BLaER1 treated with 17β-estradiol and CSF1 and Interleukin-3, amounts not matched to agents 10 nM and 100 nM (cell line): ENCODE data around the gene REEP3.

Source experiments
- H3K27ac ChIP-seq, 11 experiments: shearing (Covaris generic); formaldehyde crosslinking; 2 replicates each; pipeline ENCODE4 v1.8.1; 2022
- H3K27me3 ChIP-seq, 11 experiments: shearing (Covaris generic); formaldehyde crosslinking; 2 replicates each; pipeline ENCODE4 v1.8.1; 2022
- H3K36me3 ChIP-seq, 11 experiments: shearing (Covaris generic); formaldehyde crosslinking; 2 replicates each; pipeline ENCODE4 v1.8.1; 2022
- H3K4me1 ChIP-seq, 10 experiments: shearing (Covaris generic); formaldehyde crosslinking; 2 replicates each; pipeline ENCODE4 v1.8.1; 2022
- H3K4me2 ChIP-seq, 11 experiments: shearing (Covaris generic); formaldehyde crosslinking; 2 replicates each; pipeline ENCODE4 v1.8.1; 2022
- H3K4me3 ChIP-seq, 10 experiments: shearing (Covaris generic); formaldehyde crosslinking; 2 replicates each; pipeline ENCODE4 v1.8.1; 2022
- H3K9ac ChIP-seq, 11 experiments: shearing (Covaris generic); formaldehyde crosslinking; 2 replicates each; pipeline ENCODE4 v1.8.1; 2022
- H3K9me3 ChIP-seq, 11 experiments: shearing (Covaris generic); formaldehyde crosslinking; replicated peaks in 1 of 11; 2 replicates each; pipeline ENCODE4 v1.8.1; 2022
- H4K20me1 ChIP-seq, 11 experiments: shearing (Covaris generic); formaldehyde crosslinking; 2 replicates each; pipeline ENCODE4 v1.8.1; 2022
- Cebpa-rat ChIP-seq, 11 experiments: shearing (Covaris generic); IDR thresholded peaks; 2 replicates each; pipeline ENCODE4 v1.8.1; 2022

REEP3 gene

GRCh38 chr10:63608511-63608910 is 87.3 kb downstream of the REEP3 start:
- Histone ChIP-seq H3K27ac (no peak overlapping the region), H3K4me3 (no peak overlapping the region), H3K36me3 (peaks cover 0 to 28% (median 12%) of the 10 kb centered on the region in 11 experiments; a peak in 15 of 22 replicates), H4K20me1 (no peaks in the 10 kb centered on the region), H3K9ac (no peak overlapping the region), H3K4me2 (no peak overlapping the region), H3K4me1 (no peaks in the 10 kb centered on the region), H3K27me3 (no peaks in the 10 kb centered on the region), H3K9me3 (no peaks in the 10 kb centered on the region)
- TF ChIP-seq Cebpa-rat (IDR thresholded peaks at IDR 0.05) = no peak

DNA sequence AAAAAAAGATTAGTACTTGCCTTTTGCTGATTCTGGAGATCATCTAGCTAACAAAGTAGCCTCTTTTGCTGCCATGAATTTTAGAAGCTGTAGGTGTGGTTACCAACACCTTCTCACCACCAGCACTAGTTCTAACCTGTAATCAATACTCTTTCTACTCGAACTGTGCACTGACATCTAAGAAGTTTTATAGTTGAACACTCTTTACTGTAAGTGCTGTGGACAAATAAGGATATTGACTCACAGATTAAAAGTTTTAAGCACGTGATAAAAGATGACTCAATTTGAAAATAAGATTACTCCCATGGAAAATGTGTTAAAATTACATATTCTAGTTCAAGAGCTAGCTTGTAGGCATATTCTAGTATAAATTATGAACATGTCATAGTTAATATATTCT is 89.9 kb downstream of the REEP3 start:
- Histone ChIP-seq H3K9ac (no peak overlapping the region), H3K27ac (no peak overlapping the region), H4K20me1 (no peaks in the 10 kb centered on the region), H3K4me1 (no peaks in the 10 kb centered on the region), H3K36me3 (peaks cover 0 to 28% (median 18%) of the 10 kb centered on the region in 11 experiments; a peak in 16 of 22 replicates), H3K4me3 (no peak overlapping the region), H3K27me3 (no peaks in the 10 kb centered on the region), H3K9me3 (no peaks in the 10 kb centered on the region), H3K4me2 (no peak overlapping the region)
- no peak for TF ChIP-seq Cebpa-rat (IDR thresholded peaks at IDR 0.05)

GRCh38 chr10:63614371-63614891 is 93.2 kb downstream of the REEP3 start:
- H3K9ac ChIP-seq = no peak overlapping the region
- no peaks in the 10 kb centered on the region for H3K4me1 ChIP-seq
- no peak for TF ChIP-seq Cebpa-rat (IDR thresholded peaks at IDR 0.05)
- H4K20me1 ChIP-seq = no peaks in the 10 kb centered on the region
- H3K4me2 ChIP-seq = no peak overlapping the region
- no peaks in the 10 kb centered on the region for H3K27me3 ChIP-seq
- H3K9me3 ChIP-seq = no peaks in the 10 kb centered on the region
- peaks cover 10 to 39% (median 31%) of the 10 kb centered on the region in 11 experiments for H3K36me3 ChIP-seq
- no peak overlapping the region for H3K27ac ChIP-seq
- H3K4me3 ChIP-seq = no peak overlapping the region

- Histone ChIP-seq H3K27ac (no peak overlapping the region), H3K27me3 (no peaks in the 10 kb centered on the region), H3K9ac (no peak overlapping the region), H3K9me3 (no peaks in the 10 kb centered on the region), H3K4me3 (no peak overlapping the region), H3K36me3 (peaks cover 22 to 61% (median 32%) of the 10 kb centered on the region in 11 experiments), H3K4me2 (no peak overlapping the region), H3K4me1 (no peaks in the 10 kb centered on the region), H4K20me1 (no peaks in the 10 kb centered on the region)
- no peak for TF ChIP-seq Cebpa-rat (IDR thresholded peaks at IDR 0.05)
Measured at GRCh38 chr10:63618552-63618951, 97.4 kb downstream of the REEP3 start.

DNA sequence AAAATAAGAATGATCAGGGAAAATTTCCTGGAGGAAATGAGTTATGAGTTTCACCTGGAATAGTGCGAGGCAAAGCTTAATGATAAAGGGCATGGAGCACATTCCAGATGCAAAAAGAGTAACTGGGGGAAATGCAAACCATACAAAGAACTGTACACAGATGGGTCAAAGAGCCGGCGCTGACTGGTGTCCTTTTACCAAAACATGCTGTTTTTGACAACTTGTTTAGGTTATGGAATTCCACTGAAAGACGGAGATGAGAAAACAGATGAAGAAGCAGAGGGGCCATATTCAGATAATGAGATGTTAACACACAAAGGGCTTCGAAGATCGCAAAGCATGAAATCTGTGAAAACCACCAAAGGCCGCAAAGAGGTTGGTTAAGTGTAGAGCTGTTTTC is 98.2 kb downstream of the REEP3 start:
- H3K4me2 ChIP-seq = no peak overlapping the region
- H4K20me1 ChIP-seq = no peaks in the 10 kb centered on the region
- TF ChIP-seq Cebpa-rat (IDR thresholded peaks at IDR 0.05) = no peak
- no peak overlapping the region for H3K4me3 ChIP-seq
- no peaks in the 10 kb centered on the region for H3K9me3 ChIP-seq
- no peak overlapping the region for H3K27ac ChIP-seq
- no peak overlapping the region for H3K9ac ChIP-seq
- H3K4me1 ChIP-seq = no peaks in the 10 kb centered on the region
- H3K36me3 ChIP-seq = peaks cover 22 to 61% (median 32%) of the 10 kb centered on the region in 11 experiments
- no peaks in the 10 kb centered on the region for H3K27me3 ChIP-seq

- Histone ChIP-seq H3K4me2 (no peak overlapping the region), H3K27me3 (0 out of 22 replicates have a peak, but pooled peaks cover 0 to 6% (median 0%) of the 10 kb centered on the region in 11 experiments), H3K4me1 (peaks cover 6 to 15% (median 7%) of the 10 kb centered on the region in 10 experiments), H3K36me3 (peaks cover 19 to 51% (median 31%) of the 10 kb centered on the region in 11 experiments), H3K27ac (no peak overlapping the region), H3K9ac (no peak overlapping the region), H3K4me3 (no peak overlapping the region), H4K20me1 (no peaks in the 10 kb centered on the region), H3K9me3 (no peaks in the 10 kb centered on the region)
- no peak for TF ChIP-seq Cebpa-rat (IDR thresholded peaks at IDR 0.05)
Measured at GRCh38 chr10:63622097-63622496, 100.9 kb downstream of the REEP3 start.

- Histone ChIP-seq H3K4me1 (peaks cover 19 to 40% (median 31%) of the 10 kb centered on the region in 10 experiments), H3K9ac (no peak overlapping the region), H3K27ac (no peak overlapping the region), H3K4me3 (no peak overlapping the region), H3K9me3 (no peaks in the 10 kb centered on the region), H3K4me2 (no peak overlapping the region), H4K20me1 (peaks cover 0 to 10% (median 0%) of the 10 kb centered on the region in 11 experiments; a peak in 2 of 22 replicates), H3K36me3 (peaks cover 5 to 32% (median 15%) of the 10 kb centered on the region in 11 experiments; a peak in 21 of 22 replicates), H3K27me3 (0 out of 22 replicates have a peak, but pooled peaks cover 0 to 9% (median 0%) of the 10 kb centered on the region in 11 experiments)
- no peak for TF ChIP-seq Cebpa-rat (IDR thresholded peaks at IDR 0.05)
Measured at GRCh38 chr10:63624701-63625100, 103.5 kb downstream of the REEP3 start.

- H3K27ac ChIP-seq = peak overlapping the region in 7 of 11 experiments; percentile 81 to 94 (median 84); a peak in 14 of 22 replicates
- H4K20me1 ChIP-seq = peaks cover 0 to 10% (median 0%) of the 10 kb centered on the region in 11 experiments; a peak in 2 of 22 replicates
- H3K9me3 ChIP-seq = no peaks in the 10 kb centered on the region
- 0 out of 22 replicates have a peak, but pooled peaks cover 0 to 9% (median 0%) of the 10 kb centered on the region in 11 experiments for H3K27me3 ChIP-seq
- H3K36me3 ChIP-seq = peaks cover 0 to 9% (median 5%) of the 10 kb centered on the region in 11 experiments; a peak in 7 of 22 replicates
- H3K4me1 ChIP-seq = peaks cover 34 to 55% (median 48%) of the 10 kb centered on the region in 10 experiments
- H3K9ac ChIP-seq = peak overlapping the region in 4 of 11 experiments; percentile 22 to 88 (median 86); a peak in 6 of 22 replicates
- TF ChIP-seq Cebpa-rat (IDR thresholded peaks at IDR 0.05) = no peak
- H3K4me2 ChIP-seq = peak overlapping the region; percentile 85 to 95 (median 89)
- peak overlapping the region in 4 of 10 experiments; percentile 61 to 73 (median 68); a peak in 6 of 20 replicates for H3K4me3 ChIP-seq
Measured at GRCh38 chr10:63627396-63627795, 106.2 kb downstream of the REEP3 start.

DNA sequence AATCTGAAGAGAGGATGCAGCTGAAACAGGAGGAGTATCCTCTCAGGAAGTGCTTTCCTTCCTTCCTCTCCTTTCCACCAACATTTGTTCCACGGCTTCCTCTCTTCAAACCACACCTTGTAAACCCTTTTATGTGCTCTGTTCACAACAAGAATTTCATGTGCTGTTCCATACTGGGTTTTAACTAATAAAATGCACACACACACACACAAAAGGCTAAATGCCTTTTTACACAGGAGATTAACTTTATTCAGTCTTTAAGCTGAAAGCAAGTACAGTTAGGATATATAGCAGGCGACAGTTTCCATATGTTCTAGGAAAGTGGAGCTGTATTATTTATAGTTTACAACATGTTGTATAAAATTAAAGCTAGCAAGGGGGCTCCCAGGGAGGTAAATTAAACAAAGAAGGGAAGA is 106.7 kb downstream of the REEP3 start:
- Histone ChIP-seq H3K27me3 (0 out of 22 replicates have a peak, but pooled peaks cover 0 to 9% (median 0%) of the 10 kb centered on the region in 11 experiments), H3K9ac (peak overlapping the region in 8 of 11 experiments; percentile 22 to 88 (median 84); a peak in 13 of 22 replicates), H3K4me2 (peak overlapping the region; percentile 85 to 95 (median 89)), H3K4me3 (peak overlapping the region in 9 of 10 experiments; percentile 13 to 73 (median 68); a peak in 13 of 20 replicates), H4K20me1 (peaks cover 0 to 10% (median 0%) of the 10 kb centered on the region in 11 experiments; a peak in 2 of 22 replicates), H3K4me1 (peaks cover 36 to 55% (median 50%) of the 10 kb centered on the region in 10 experiments), H3K27ac (peak overlapping the region in 9 of 11 experiments; percentile 81 to 94 (median 84); a peak in 18 of 22 replicates), H3K36me3 (peaks cover 0 to 4% (median under 1%) of the 10 kb centered on the region in 11 experiments; a peak in 4 of 22 replicates), H3K9me3 (no peaks in the 10 kb centered on the region)
- TF ChIP-seq Cebpa-rat (IDR thresholded peaks at IDR 0.05) = no peak
